ENCODE results near the gene MINPP1.

DNA sequence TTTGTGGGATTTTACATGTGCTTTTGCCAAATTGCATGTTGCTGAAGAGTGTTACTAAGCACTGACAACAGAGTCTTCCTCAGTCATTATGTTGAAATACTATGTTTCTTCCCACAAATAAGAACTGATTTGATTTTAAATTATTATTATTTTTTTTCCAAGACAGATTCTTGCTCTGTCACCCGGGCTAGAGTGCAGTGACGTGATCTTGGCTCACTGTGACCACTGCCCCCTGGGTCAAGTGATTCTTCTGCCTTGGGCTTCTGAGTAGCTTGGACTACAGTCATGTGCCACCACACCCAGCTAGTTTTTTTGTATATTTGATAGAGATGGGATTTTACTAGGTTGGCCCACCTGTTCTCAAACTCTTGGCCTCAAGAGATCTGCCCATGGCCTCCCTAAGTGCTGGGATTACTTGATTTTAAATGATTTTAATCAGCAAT is 42.3 kb downstream of the MINPP1 start:
- TF ChIP-seq ZBTB1 (CRISPR knock-in tag; IDR thresholded peaks at IDR 0.05; ENCODE audit: borderline replicate concordance) (no peak), FOXK1 (CRISPR knock-in tag; IDR thresholded peaks at IDR 0.05; ENCODE audit: borderline replicate concordance, low read depth) (no peak)

Data from HepG2 (cell line).